PC-3 (cell line): Measurements from ENCODE around the gene SAP30L.

Source experiments
- CTCF ChIP-seq: fragments of 300-600 bp; sonication (generic); conservative IDR thresholded peaks from 2 replicates; pipeline ENCODE4 v1.5.1; 2017; ENCODE audit warnings: antibody characterized with exemption, low read depth, mild to moderate bottlenecking, low read length
- EZH2phosphoT487 ChIP-seq: fragments of 300-600 bp; sonication (generic); IDR thresholded peaks from 2 replicates; pipeline ENCODE4 v1.6.1; 2018; ENCODE audit warnings: mild to moderate bottlenecking, antibody characterized with exemption, low read length, borderline replicate concordance

- no peak for TF ChIP-seq CTCF
- TF ChIP-seq EZH2phosphoT487: no peak
These were observed 1.0 kb upstream of the SAP30L start for GRCh38 chr5:154444556-154445421.
